ENCODE data around the gene WDR18.
"Not testable (repeated sequence)": the region's sequence is repeated elsewhere in the genome, so short reads cannot be mapped to it uniquely, and the experiment has no call there.

WDR18 gene

GRCh38 chr19:955803-956765 is 28.1 kb upstream of the WDR18 start:
- H3K4me3 ChIP-seq (ENCODE audit: low read depth, low read length): no peak overlapping the region
- no peak for DNase-seq (ENCODE audit: low read depth)
- TF ChIP-seq CTCF (IDR thresholded peaks at IDR 0.05; ENCODE audit: control insufficient read depth, extremely low read depth, insufficient read depth): no peak

GRCh38 chr19:956766-957440 is 27.2 kb upstream of the WDR18 start:
- no peak for TF ChIP-seq CTCF (IDR thresholded peaks at IDR 0.05; ENCODE audit: control insufficient read depth, extremely low read depth, insufficient read depth)
- no peak for DNase-seq (ENCODE audit: low read depth)
- H3K4me3 ChIP-seq (ENCODE audit: low read depth, low read length): no peak overlapping the region

- not testable (repeated sequence) for DNase-seq (ENCODE audit: low read depth); H3K4me3 ChIP-seq (ENCODE audit: low read depth, low read length)
Observed at GRCh38 chr19:957578-957977, 26.6 kb upstream of the WDR18 start.

GRCh38 chr19:958967-959855 is 24.9 kb upstream of the WDR18 start:
- no peak for TF ChIP-seq CTCF (IDR thresholded peaks at IDR 0.05; ENCODE audit: control insufficient read depth, extremely low read depth, insufficient read depth)
- no peak overlapping the region for H3K4me3 ChIP-seq (ENCODE audit: low read depth, low read length)
- DNase-seq (ENCODE audit: low read depth): no peak

GRCh38 chr19:960020-960419 is 24.1 kb upstream of the WDR18 start:
- no peak overlapping the region for H3K4me3 ChIP-seq (ENCODE audit: low read depth, low read length)
- no peak for DNase-seq (ENCODE audit: low read depth)
- no peak for TF ChIP-seq CTCF (IDR thresholded peaks at IDR 0.05; ENCODE audit: control insufficient read depth, extremely low read depth, insufficient read depth)

GRCh38 chr19:960601-960938 is 23.6 kb upstream of the WDR18 start:
- no peak for DNase-seq (ENCODE audit: low read depth)
- H3K4me3 ChIP-seq (ENCODE audit: low read depth, low read length): no peak overlapping the region
- TF ChIP-seq CTCF (IDR thresholded peaks at IDR 0.05; ENCODE audit: control insufficient read depth, extremely low read depth, insufficient read depth): no peak
